ENCODE results near the gene NGEF.

DNA sequence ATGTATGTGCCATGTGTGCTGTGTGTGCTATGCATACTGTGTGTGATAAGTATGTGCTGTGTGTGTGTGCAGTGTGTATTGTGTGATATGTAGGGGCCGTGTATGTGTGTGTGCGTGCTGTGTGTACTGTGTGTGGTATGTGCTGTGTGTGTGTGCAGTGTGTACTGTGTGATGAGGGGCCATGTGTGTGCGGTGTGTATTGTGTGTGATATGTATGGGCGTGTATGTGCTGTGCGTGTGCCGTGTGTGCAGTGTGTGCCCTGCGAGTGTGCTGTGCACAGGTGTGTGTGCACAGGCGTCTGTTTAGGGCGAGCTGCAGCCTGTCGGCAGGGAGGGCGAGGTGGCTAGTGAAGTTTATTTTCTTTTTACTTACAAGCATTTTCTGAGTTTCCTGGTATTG is 126.9 kb downstream of the NGEF start:
- TF ChIP-seq, protein P1, sequence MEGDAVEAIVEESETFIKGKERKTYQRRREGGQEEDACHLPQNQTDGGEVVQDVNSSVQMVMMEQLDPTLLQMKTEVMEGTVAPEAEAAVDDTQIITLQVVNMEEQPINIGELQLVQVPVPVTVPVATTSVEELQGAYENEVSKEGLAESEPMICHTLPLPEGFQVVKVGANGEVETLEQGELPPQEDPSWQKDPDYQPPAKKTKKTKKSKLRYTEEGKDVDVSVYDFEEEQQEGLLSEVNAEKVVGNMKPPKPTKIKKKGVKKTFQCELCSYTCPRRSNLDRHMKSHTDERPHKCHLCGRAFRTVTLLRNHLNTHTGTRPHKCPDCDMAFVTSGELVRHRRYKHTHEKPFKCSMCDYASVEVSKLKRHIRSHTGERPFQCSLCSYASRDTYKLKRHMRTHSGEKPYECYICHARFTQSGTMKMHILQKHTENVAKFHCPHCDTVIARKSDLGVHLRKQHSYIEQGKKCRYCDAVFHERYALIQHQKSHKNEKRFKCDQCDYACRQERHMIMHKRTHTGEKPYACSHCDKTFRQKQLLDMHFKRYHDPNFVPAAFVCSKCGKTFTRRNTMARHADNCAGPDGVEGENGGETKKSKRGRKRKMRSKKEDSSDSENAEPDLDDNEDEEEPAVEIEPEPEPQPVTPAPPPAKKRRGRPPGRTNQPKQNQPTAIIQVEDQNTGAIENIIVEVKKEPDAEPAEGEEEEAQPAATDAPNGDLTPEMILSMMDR (IDR thresholded peaks at IDR 0.05; ENCODE audit: insufficient read depth, low read depth, low read length): no peak
- TF ChIP-seq EZH2 (IDR thresholded peaks at IDR 0.05; ENCODE audit: insufficient read depth, low read length): no peak
